ENCODE results near the gene GPR162. TPM values are rescaled to one million over a fixed set of nuclear protein-coding genes. Genes with fewer than 3 reads are reported as not detected.

GPR162 gene
- total and polyA plus RNA-seq, 7 donors = 0.50 to 2.8 (median 1.0) TPM

GRCh38 chr12:6854036-6854435 is 32.4 kb downstream of the GPR162 start:
- Histone ChIP-seq H3K4me1 (peaks cover 14% of the 10 kb centered on the region), H3K4me3 (peak overlapping the region; percentile 10), H3K27ac (peak overlapping the region; percentile 98), H3K9me3 (no peaks in the 10 kb centered on the region), H3K36me3 (ENCODE audit: insufficient read depth in 1 of 2, low read depth in 1 of 2) (peaks cover 7 to 46% of the 10 kb centered on the region in 2 donors), H3K27me3 (ENCODE audit: insufficient read depth in 3 of 3, low read length in 2 of 3) (no peaks in the 10 kb centered on the region)
- DNase-seq = no peak
- intact Hi-C loops (cut with DNase I) = no loop called here
- WGBS, 3 donors = 80 to 81% (median 80%) methylated on average over 6 of the region's 6 CpGs
- TF ChIP-seq, protein P1, sequence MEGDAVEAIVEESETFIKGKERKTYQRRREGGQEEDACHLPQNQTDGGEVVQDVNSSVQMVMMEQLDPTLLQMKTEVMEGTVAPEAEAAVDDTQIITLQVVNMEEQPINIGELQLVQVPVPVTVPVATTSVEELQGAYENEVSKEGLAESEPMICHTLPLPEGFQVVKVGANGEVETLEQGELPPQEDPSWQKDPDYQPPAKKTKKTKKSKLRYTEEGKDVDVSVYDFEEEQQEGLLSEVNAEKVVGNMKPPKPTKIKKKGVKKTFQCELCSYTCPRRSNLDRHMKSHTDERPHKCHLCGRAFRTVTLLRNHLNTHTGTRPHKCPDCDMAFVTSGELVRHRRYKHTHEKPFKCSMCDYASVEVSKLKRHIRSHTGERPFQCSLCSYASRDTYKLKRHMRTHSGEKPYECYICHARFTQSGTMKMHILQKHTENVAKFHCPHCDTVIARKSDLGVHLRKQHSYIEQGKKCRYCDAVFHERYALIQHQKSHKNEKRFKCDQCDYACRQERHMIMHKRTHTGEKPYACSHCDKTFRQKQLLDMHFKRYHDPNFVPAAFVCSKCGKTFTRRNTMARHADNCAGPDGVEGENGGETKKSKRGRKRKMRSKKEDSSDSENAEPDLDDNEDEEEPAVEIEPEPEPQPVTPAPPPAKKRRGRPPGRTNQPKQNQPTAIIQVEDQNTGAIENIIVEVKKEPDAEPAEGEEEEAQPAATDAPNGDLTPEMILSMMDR (IDR thresholded peaks at IDR 0.05) = no peak
- ATAC-seq = no peak

GRCh38 chr12:6855322-6855721 is 33.7 kb downstream of the GPR162 start:
- Histone ChIP-seq H3K27me3 (ENCODE audit: insufficient read depth in 3 of 3, low read length in 2 of 3) (no peaks in the 10 kb centered on the region), H3K9me3 (no peaks in the 10 kb centered on the region), H3K27ac (no peak overlapping the region), H3K4me1 (peaks cover 14% of the 10 kb centered on the region), H3K36me3 (ENCODE audit: insufficient read depth in 1 of 2, low read depth in 1 of 2) (peaks cover 12 to 59% of the 10 kb centered on the region in 2 donors), H3K4me3 (no peak overlapping the region)
- DNase-seq (peak in 1 of 2 donors; percentile 39), ATAC-seq (no peak)
- TF ChIP-seq, protein P1 (IDR thresholded peaks at IDR 0.05) = no peak
- WGBS, 3 donors = 90% methylated on average over 14 of the region's 14 CpGs
- intact Hi-C loops (cut with DNase I) = no loop called here

DNA sequence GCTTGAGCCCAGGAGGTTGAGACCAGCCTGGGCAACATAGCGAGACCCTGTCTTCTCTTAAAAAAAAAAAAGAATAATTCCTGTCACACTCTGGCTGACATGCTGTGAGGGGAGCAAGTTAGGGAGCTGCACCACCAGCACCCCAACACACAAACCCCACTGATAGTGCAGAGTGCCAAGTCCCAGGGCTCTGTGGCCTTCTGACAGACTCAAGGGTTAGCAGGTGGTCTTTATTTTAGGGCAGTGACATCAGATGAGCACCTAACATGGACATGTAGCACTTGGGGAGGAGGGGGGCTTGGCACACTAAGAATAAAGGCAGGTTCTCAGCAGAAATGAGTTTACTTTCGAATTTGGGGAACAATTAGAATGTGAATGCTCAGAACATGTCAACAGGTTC is 37.2 kb downstream of the GPR162 start:
- DNase-seq (no peak), ATAC-seq (no peak)
- WGBS, 3 donors = 94 to 98% (median 96%) methylated on average over 2 of the region's 2 CpGs
- Histone ChIP-seq H3K36me3 (ENCODE audit: insufficient read depth in 1 of 2, low read depth in 1 of 2) (peaks cover 15 to 94% of the 10 kb centered on the region in 2 donors), H3K27ac (no peak overlapping the region), H3K9me3 (no peaks in the 10 kb centered on the region), H3K27me3 (ENCODE audit: insufficient read depth in 3 of 3, low read length in 2 of 3) (no peaks in the 10 kb centered on the region), H3K4me3 (no peak overlapping the region), H3K4me1 (peaks cover 3% of the 10 kb centered on the region)
- intact Hi-C loops (cut with DNase I) = no loop called here
- TF ChIP-seq, protein P1 (IDR thresholded peaks at IDR 0.05) = no peak

- ATAC-seq = no peak
- Histone ChIP-seq H3K4me3 (no peak overlapping the region), H3K4me1 (no peaks in the 10 kb centered on the region), H3K9me3 (no peaks in the 10 kb centered on the region), H3K27ac (no peak overlapping the region), H3K36me3 (ENCODE audit: insufficient read depth in 1 of 2, low read depth in 1 of 2) (peaks cover 15 to 100% of the 10 kb centered on the region in 2 donors), H3K27me3 (ENCODE audit: insufficient read depth in 3 of 3, low read length in 2 of 3) (no peaks in the 10 kb centered on the region)
- DNase-seq = no peak
- 93 to 96% (median 94%) methylated on average over 9 of the region's 9 CpGs for WGBS, 3 donors
- TF ChIP-seq, protein P1 (IDR thresholded peaks at IDR 0.05) = no peak
- intact Hi-C loops (cut with DNase I) = loop anchor here in 1 of 2 donors (10.0 kb wide), 1 partner anchor 255 kb away; no protein-coding TSS in a partner anchor
Measured at GRCh38 chr12:6860116-6860515, 38.5 kb downstream of the GPR162 start.

- Histone ChIP-seq H3K36me3 (ENCODE audit: insufficient read depth in 1 of 2, low read depth in 1 of 2) (peaks cover 15 to 100% of the 10 kb centered on the region in 2 donors), H3K27ac (no peak overlapping the region), H3K4me3 (no peak overlapping the region), H3K27me3 (ENCODE audit: insufficient read depth in 3 of 3, low read length in 2 of 3) (no peaks in the 10 kb centered on the region), H3K4me1 (no peaks in the 10 kb centered on the region), H3K9me3 (no peaks in the 10 kb centered on the region)
- no peak for ATAC-seq
- TF ChIP-seq, protein P1 (IDR thresholded peaks at IDR 0.05) = no peak
- DNase-seq = no peak
- 95 to 96% (median 96%) methylated on average over 7 of the region's 7 CpGs for WGBS, 3 donors
- intact Hi-C loops (cut with DNase I) = loop anchor here in 1 of 2 donors (10.0 kb wide), 1 partner anchor 254 kb away; no protein-coding TSS in a partner anchor
Measured at GRCh38 chr12:6860942-6861341, 39.3 kb downstream of the GPR162 start.

All from psoas muscle (tissue), 8 donors.